ENCODE measurements around the gene TMEM238. TPM values are rescaled to one million over a fixed set of nuclear protein-coding genes. Genes with fewer than 3 reads are reported as not detected.

TMEM238 gene
- total and polyA plus RNA-seq, 5 donors = 0.14 to 1.2 (median 0.47) TPM

Other genes with a start within 250 kb of the TMEM238 start
- 10 to 100 TPM in 3 of 4 donors, 1 to 10 TPM in 1; 8.0 to 25.3 (median 14.7) TPM for gene TNNT1, start 235.1 kb downstream of the TMEM238 start, total RNA-seq
- 34.8 TPM for gene TNNT1, start 235.1 kb downstream of the TMEM238 start, polyA plus RNA-seq
- gene TNNI3, start 226.6 kb downstream of the TMEM238 start, total RNA-seq = 1,000 to 10,000 TPM; 1,638 to 3,997 (median 2,736) TPM
- gene TNNI3, start 226.6 kb downstream of the TMEM238 start, polyA plus RNA-seq = 8,501 TPM
- 1 to 10 TPM in 3 of 4 donors, under 1 TPM in 1; 0.56 to 1.6 (median 1.3) TPM for gene DNAAF3, start 217.7 kb downstream of the TMEM238 start, total RNA-seq
- 2.9 TPM for gene DNAAF3, start 217.7 kb downstream of the TMEM238 start, polyA plus RNA-seq
- 1 to 10 TPM in 1 of 4 donors, not detected in 3; 1.3 TPM for gene SYT5, start 204.0 kb downstream of the TMEM238 start, total RNA-seq
- gene SYT5, start 204.0 kb downstream of the TMEM238 start, polyA plus RNA-seq = 0.09 TPM
- 1 to 10 TPM in 2 of 4 donors, under 1 TPM in 2; 0.14 to 3.1 (median 0.75) TPM for gene PTPRH, start 174.8 kb downstream of the TMEM238 start, total RNA-seq
- 0.72 TPM for gene PTPRH, start 174.8 kb downstream of the TMEM238 start, polyA plus RNA-seq
- 1 to 10 TPM in 3 of 4 donors, under 1 TPM in 1; 0.80 to 2.1 (median 1.3) TPM for gene TMEM86B, start 155.5 kb downstream of the TMEM238 start, total RNA-seq
- gene TMEM86B, start 155.5 kb downstream of the TMEM238 start, polyA plus RNA-seq = 1.6 TPM
- gene PPP6R1, start 125.3 kb downstream of the TMEM238 start, total RNA-seq = 10 to 100 TPM; 39.3 to 43.5 (median 41.4) TPM
- 31.7 TPM for gene PPP6R1, start 125.3 kb downstream of the TMEM238 start, polyA plus RNA-seq
- gene HSPBP1, start 104.2 kb downstream of the TMEM238 start, total RNA-seq = 10 to 100 TPM; 27.7 to 35.1 (median 31.3) TPM
- gene HSPBP1, start 104.2 kb downstream of the TMEM238 start, polyA plus RNA-seq = 48.0 TPM
- gene BRSK1, start 100.3 kb downstream of the TMEM238 start, total RNA-seq = 10 to 100 TPM; 17.2 to 20.5 (median 19.5) TPM
- gene BRSK1, start 100.3 kb downstream of the TMEM238 start, polyA plus RNA-seq = 11.9 TPM
- 1 to 10 TPM; 2.0 to 2.4 (median 2.2) TPM for gene TMEM150B, start 59.0 kb downstream of the TMEM238 start, total RNA-seq
- gene TMEM150B, start 59.0 kb downstream of the TMEM238 start, polyA plus RNA-seq = 0.68 TPM
- 1 to 10 TPM; 6.7 to 9.8 (median 8.4) TPM for gene KMT5C, start 44.4 kb downstream of the TMEM238 start, total RNA-seq
- 6.3 TPM for gene KMT5C, start 44.4 kb downstream of the TMEM238 start, polyA plus RNA-seq
- not detected for gene COX6B2, start 29.6 kb downstream of the TMEM238 start, total RNA-seq
- not detected for gene COX6B2, start 29.6 kb downstream of the TMEM238 start, polyA plus RNA-seq
- not detected for gene GARIN5B, start 21.0 kb downstream of the TMEM238 start, total RNA-seq
- not detected for gene GARIN5B, start 21.0 kb downstream of the TMEM238 start, polyA plus RNA-seq
- gene IL11, start 13.8 kb downstream of the TMEM238 start, total RNA-seq = not detected
- gene IL11, start 13.8 kb downstream of the TMEM238 start, polyA plus RNA-seq = not detected
- gene TMEM190, start 7.5 kb downstream of the TMEM238 start, total RNA-seq = not detected
- not detected for gene TMEM190, start 7.5 kb downstream of the TMEM238 start, polyA plus RNA-seq
- 1,000 to 10,000 TPM in 1 of 4 donors, 100 to 1,000 TPM in 3; 656 to 1,015 (median 735) TPM for gene RPL28, start 1.6 kb upstream of the TMEM238 start, total RNA-seq
- gene RPL28, start 1.6 kb upstream of the TMEM238 start, polyA plus RNA-seq = 806 TPM
- 10 to 100 TPM; 21.0 to 32.7 (median 27.8) TPM for gene UBE2S, start 23.5 kb upstream of the TMEM238 start, total RNA-seq
- gene UBE2S, start 23.5 kb upstream of the TMEM238 start, polyA plus RNA-seq = 12.2 TPM
- not detected for gene SHISA7, start 59.0 kb upstream of the TMEM238 start, total RNA-seq
- 0.05 TPM for gene SHISA7, start 59.0 kb upstream of the TMEM238 start, polyA plus RNA-seq
- gene ISOC2, start 77.3 kb upstream of the TMEM238 start, total RNA-seq = 10 to 100 TPM; 49.6 to 73.9 (median 62.0) TPM
- 111 TPM for gene ISOC2, start 77.3 kb upstream of the TMEM238 start, polyA plus RNA-seq
- not detected for gene C19orf85, start 80.5 kb upstream of the TMEM238 start, total RNA-seq
- gene C19orf85, start 80.5 kb upstream of the TMEM238 start, polyA plus RNA-seq = not detected
- 1 to 10 TPM; 5.6 to 8.1 (median 6.7) TPM for gene ZNF628, start 92.3 kb upstream of the TMEM238 start, total RNA-seq
- 7.7 TPM for gene ZNF628, start 92.3 kb upstream of the TMEM238 start, polyA plus RNA-seq
- gene NAT14, start 100.9 kb upstream of the TMEM238 start, total RNA-seq = 10 to 100 TPM; 13.6 to 20.8 (median 15.0) TPM
- gene NAT14, start 100.9 kb upstream of the TMEM238 start, polyA plus RNA-seq = 15.8 TPM
- 10 to 100 TPM in 1 of 4 donors, 1 to 10 TPM in 3; 6.8 to 10.2 (median 8.1) TPM for gene SSC5D, start 104.1 kb upstream of the TMEM238 start, total RNA-seq
- 4.4 TPM for gene SSC5D, start 104.1 kb upstream of the TMEM238 start, polyA plus RNA-seq
- gene SBK2, start 152.8 kb upstream of the TMEM238 start, total RNA-seq = 100 to 1,000 TPM; 205 to 239 (median 209) TPM
- 228 TPM for gene SBK2, start 152.8 kb upstream of the TMEM238 start, polyA plus RNA-seq
- gene SBK3, start 161.3 kb upstream of the TMEM238 start, total RNA-seq = 100 to 1,000 TPM in 2 of 4 donors, 10 to 100 TPM in 2; 80.3 to 211 (median 109) TPM
- 103 TPM for gene SBK3, start 161.3 kb upstream of the TMEM238 start, polyA plus RNA-seq
- 10 to 100 TPM; 12.4 to 15.5 (median 14.2) TPM for gene ZNF579, start 196.6 kb upstream of the TMEM238 start, total RNA-seq
- 10.2 TPM for gene ZNF579, start 196.6 kb upstream of the TMEM238 start, polyA plus RNA-seq
- 10 to 100 TPM; 17.5 to 20.0 (median 18.4) TPM for gene FIZ1, start 215.2 kb upstream of the TMEM238 start, total RNA-seq
- 16.3 TPM for gene FIZ1, start 215.2 kb upstream of the TMEM238 start, polyA plus RNA-seq
- 10 to 100 TPM; 11.4 to 18.5 (median 17.5) TPM for gene ZNF524, start 216.0 kb upstream of the TMEM238 start, total RNA-seq
- gene ZNF524, start 216.0 kb upstream of the TMEM238 start, polyA plus RNA-seq = 27.1 TPM
- 10 to 100 TPM; 19.4 to 20.8 (median 20.2) TPM for gene ZNF865, start 221.4 kb upstream of the TMEM238 start, total RNA-seq
- gene ZNF865, start 221.4 kb upstream of the TMEM238 start, polyA plus RNA-seq = 17.2 TPM
- 10 to 100 TPM; 11.5 to 16.3 (median 13.3) TPM for gene ZNF784, start 240.3 kb upstream of the TMEM238 start, total RNA-seq
- 13.0 TPM for gene ZNF784, start 240.3 kb upstream of the TMEM238 start, polyA plus RNA-seq

Data from right cardiac atrium (tissue), 5 donors.